ENCODE data around the gene MLLT11.

The MLLT11 gene, protein sequence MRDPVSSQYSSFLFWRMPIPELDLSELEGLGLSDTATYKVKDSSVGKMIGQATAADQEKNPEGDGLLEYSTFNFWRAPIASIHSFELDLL

DNA sequence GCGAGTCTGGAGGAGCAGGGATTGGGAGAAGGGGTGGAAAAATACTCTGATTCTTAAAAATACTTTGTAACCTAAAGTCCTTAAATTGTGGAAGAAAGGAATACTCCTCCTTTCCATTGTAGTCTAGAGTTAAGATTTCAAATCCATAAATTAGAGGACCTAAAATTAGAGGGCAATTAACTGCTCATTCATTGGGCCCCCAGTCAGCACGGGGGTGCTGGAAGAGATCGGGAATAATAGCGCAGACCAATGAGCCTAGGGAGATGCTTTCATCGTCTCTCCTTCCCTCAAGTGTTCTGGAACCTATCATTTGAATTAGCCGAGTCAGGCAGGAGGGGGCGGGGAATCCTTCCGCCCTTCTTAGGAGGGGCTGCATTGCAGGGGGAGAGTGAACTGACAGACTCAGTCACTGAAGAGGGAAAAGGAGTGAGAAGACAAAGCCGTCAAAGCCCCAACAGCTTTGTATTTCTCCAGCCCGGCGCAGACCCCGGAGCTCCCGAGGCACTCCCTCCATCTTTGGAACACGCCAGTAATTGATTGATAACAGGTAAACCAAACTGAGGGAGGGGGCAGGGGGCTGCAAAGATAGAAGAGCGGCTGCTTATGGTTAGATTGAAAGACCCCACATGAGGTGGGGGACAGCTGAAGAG, at the start of gene MLLT11:
MLLT11 (plus strand) TSS at position 391 of the 650 bp plus-strand sequence. CDS start 6,828 bp downstream, outside the sequence.
- DNase-seq (ENCODE audit: low read depth in 2 of 2, low spot score in 1 of 2): no peak

DNA sequence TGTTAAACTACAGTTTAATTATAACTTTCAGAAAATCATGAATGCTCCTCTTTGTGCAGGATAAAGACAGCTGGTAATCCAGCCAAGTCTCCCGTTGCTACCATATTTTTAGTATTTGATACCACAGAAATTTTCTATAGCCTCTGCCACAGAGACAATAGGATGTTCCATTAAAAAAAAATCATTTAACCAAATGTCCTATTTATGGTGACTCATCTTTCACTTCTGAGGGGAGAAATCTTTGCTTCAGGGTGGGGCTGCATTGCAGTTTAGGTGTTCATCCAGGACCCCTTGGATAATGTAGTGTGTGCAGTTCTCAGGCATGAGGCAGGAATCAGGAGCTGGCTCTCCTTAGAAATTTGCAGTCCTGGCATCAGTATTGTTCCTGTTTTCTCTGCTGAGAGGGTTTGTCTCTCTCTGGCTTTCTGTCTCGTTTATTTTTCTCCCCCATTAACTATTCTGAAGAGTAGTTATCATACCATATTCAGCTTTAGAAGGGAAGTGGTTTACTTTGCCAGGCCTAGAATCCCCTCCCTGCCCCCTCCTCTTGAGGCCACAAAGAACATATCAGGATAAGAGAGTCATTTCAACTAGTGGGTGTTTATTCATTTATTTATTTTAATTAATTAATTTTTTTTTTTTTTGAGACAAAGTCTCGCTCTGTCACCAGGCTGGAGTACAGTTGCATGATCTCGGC, 48.9 kb upstream of the MLLT11 start:
- no peak for DNase-seq (ENCODE audit: low read depth in 2 of 2, low spot score in 1 of 2)

DNA sequence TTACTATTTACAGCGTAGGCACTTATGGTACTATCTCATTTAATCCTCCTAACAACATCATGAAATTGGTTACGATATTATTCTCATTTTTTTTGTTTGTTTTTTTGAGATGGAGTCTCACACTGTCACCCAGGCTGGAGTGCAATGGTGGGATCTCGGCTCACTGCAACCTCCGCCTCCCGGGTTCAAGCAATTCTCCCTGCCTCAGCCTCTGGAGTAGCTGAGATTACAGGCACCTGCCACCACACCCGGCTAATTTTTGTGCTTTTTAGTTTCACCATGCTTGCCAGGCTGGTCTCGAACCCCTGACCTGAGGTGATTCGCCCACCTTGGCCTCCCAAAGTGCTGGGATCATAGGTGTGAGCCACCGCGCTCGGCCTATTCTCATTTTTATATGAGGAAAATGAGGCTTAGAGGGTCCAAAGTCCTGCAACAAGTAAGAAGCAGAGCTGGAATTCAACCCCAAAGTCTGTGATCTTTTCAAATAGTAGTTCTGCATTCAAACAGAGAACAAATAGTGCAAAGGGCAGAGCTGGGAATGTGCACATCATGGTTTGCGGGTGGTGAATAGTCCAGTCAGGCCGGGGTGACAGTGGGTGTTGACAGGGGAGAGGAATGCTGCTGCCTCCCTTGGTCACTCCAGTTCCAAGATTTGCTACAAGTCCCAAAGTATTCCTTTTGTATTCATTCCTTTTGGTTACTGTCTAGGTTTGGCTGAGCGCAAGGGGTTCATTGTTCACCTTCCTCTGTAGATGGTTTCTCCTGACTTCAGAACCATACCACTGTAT, 47.3 kb upstream of the MLLT11 start:
- DNase-seq (ENCODE audit: low read depth in 2 of 2, low spot score in 1 of 2): no peak

DNA sequence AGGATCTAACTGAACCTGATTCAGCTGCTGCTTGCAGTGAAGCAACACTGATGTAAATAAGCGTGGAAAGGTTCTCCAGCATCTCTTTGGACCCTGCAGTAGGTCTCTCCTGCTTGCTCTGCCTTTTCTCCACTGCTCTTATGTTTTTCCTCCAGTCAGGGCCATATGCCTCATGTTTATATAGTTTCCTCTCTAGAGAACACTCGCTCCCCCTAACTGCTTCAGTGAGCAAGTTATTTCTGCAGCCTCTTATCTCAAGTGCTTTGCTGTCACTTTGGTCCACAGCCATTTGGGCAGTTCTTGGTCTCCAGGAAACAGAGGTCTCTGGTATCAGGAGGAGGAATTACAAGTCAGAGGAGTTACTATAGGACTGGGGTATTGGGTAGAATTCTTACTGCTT, 46.7 kb upstream of the MLLT11 start:
- DNase-seq (ENCODE audit: low read depth in 2 of 2, low spot score in 1 of 2): no peak

DNA sequence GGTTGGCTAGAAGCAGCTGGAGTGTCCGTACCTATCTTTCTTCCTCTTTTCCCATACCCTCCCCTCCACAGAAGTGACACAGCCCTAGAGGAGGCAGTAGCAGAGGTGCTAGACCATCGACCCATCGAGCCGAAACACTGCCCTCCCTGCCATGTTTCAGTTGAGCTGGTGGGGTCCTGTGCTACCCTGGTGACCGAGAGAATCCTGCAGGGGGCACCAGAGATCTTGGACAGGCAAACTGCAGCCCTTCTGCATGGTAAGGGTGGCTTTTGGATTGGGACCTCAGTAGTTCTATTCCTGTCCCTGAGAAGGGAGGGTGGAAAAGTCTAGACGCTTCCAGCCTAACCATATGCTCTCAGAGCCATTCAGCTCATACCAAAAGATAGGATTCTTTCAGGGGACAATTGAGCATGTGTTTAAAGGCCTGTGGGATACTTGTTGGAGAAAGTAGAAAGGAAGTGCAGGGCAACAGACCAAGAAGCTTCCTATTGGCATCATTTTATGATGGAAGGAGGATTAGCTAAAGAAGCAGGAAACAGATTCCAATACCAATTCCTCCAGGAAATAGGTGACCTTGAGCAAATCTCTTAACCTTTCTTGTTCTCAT, 35.6 kb upstream of the MLLT11 start:
- peak; percentile 68 to 71 for DNase-seq (ENCODE audit: low read depth in 2 of 2, low spot score in 1 of 2)

DNA sequence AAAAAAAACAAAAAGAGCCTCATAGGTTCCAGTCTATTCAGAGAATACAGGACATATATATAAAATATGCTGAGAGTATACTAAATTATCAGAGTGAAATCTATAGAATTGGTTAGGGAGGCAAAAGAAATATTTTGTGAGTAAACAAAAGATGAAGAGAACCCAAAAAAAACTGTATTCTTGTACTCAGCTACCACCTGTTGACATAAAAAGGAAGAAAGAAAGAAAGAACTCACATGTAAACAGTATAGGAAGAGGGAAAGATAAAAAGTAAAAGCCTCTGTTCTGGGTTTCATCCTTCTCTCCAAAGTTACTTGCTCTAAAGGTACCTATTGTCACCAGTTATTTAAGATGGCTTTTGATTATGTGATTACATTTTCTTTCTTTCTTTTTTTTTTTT, 33.7 kb upstream of the MLLT11 start:
- no peak for DNase-seq (ENCODE audit: low read depth in 2 of 2, low spot score in 1 of 2)

DNA sequence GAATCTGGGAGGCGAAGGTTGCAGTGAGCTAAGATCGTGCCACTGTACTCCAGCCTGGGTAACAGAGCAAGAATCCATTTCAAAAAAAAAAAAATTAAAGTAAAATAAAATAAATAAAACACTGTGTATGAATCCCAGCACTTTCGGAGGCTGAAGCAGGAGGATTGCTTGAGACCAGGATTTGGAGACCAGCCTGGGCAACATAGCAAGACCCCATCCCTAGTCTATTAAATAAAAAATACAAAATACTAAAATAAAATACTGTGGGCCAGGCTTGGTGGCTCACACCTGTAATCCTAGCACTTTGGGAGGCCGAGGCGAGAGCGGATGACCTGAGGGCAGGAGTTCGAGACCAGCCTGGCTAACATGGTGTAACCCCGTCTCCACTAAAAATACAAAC, 28.0 kb upstream of the MLLT11 start:
- DNase-seq (ENCODE audit: low read depth in 2 of 2, low spot score in 1 of 2): no peak

DNA sequence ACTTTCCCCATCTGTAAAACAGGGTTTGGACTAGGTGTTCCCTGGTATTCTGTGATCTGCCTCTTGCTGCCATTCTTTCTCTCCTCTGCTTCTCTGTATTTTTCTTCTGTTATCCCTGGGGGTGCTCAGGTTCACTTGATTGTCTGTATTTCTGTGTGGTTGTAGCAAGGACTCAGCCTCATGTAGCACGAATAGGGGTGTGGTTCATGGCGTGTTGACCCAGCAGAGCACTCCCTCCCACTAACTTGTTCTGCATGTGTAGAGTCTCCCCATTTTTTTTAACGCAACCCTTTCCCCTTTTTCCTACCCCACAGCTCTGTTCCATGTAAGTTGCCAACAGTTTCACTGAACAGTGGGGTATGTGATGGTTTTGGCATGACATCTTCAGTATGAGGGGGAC, 25.0 kb upstream of the MLLT11 start:
- DNase-seq (ENCODE audit: low read depth in 2 of 2, low spot score in 1 of 2): no peak

DNA sequence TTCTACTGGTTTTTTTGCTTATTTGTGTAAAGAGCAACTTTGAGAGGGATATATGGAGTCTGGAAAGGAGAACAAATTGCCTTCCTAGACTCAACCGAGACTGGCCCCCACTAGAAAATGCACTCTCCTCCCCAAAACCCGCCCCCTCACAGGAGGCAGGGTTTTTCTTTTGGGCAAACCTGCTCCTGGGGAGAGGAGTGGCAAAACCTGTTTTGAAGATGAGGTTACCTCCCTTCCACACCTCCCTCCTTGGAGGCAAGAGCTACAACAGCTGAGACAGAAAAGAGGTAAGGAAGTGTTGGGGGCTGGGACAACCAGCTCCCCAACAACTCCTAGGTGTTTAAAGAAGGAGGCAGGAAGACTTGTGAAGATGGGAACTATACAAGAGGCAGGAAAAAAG, 23.8 kb upstream of the MLLT11 start, which contains the start of gene BNIPL:
BNIPL (plus strand) TSS at position 231 of the 400 bp plus-strand sequence; CDS start at position 371, 140 bp downstream.
- DNase-seq (ENCODE audit: low read depth in 2 of 2, low spot score in 1 of 2): no peak

DNA sequence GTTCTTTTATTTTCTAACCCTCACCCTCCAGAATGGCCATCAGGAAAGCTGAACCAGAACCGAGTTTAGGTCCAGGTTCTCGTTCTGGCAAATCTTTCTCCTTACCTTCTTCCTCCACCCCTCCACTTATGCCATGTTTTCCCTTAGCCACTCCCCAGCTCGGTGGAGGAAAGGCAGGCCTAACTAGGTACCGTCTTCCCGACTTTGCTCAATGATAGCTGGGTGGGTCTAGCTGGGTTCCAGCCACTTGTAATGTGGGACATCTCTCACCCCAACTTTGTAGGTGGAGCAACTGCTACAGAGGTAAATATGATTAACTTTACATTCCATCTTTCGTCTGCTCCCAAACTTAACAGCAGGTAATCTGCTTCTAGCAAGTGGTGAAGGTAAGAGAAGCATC, 23.2 kb upstream of the MLLT11 start:
- DNase-seq (ENCODE audit: low read depth in 2 of 2, low spot score in 1 of 2): no peak

DNA sequence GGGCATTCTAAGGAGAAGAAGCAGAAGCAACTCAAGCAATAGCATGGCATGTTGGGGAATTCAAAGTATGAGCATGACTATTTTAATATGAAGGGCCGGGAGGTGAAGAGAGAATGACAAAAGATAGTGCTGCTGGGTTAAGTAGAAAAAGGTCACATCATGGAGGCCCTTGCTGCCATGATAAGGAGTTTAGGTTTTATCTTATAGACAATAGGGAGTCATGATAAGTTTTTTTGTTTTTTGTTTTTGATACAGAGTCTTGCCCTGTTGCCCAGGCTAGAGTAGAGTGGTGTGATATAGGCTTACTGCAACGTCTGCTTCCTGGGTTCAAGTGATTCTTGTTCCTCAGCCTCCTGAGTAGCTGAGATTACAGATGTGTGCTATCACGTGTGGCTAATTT, 20.7 kb upstream of the MLLT11 start:
- DNase-seq (ENCODE audit: low read depth in 2 of 2, low spot score in 1 of 2): no peak

DNA sequence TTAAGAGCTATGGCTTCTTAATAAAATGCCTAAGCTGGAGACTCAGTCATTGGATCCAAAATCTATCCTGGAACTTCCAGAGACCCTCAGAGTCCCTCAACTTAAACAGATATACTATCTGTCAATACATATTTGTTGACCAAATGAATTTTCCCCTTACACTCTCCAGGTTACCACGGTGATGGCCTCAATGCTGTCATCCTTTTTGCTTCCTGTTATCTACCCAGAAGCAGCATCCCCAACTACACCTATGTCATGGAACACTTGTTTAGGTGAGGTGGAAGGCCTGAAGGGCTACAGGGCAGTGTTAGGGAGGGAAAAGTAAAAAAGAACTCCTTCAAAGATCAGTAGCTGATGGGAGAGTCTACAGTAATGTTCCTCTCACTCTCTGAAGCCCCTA, 17.0 kb upstream of the MLLT11 start:
- DNase-seq (ENCODE audit: low read depth in 2 of 2, low spot score in 1 of 2): no peak

DNA sequence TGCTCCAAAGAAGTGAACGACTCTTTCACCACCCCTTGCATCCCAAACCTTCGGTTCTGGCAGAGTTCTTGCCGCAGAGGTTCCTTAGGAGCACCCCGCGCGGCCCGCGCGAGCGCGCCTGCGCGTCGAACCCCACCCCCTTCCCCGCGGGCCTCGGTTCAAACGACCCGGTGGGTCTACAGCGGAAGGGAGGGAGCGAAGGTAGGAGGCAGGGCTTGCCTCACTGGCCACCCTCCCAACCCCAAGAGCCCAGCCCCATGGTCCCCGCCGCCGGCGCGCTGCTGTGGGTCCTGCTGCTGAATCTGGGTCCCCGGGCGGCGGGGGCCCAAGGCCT, 12.6 kb upstream of the MLLT11 start, which contains the start of gene C1orf56:
C1orf56 (plus strand) TSS at position 161 of the 334 bp plus-strand sequence; CDS start at position 258, 97 bp downstream.
- no peak for DNase-seq (ENCODE audit: low read depth in 2 of 2, low spot score in 1 of 2)

DNA sequence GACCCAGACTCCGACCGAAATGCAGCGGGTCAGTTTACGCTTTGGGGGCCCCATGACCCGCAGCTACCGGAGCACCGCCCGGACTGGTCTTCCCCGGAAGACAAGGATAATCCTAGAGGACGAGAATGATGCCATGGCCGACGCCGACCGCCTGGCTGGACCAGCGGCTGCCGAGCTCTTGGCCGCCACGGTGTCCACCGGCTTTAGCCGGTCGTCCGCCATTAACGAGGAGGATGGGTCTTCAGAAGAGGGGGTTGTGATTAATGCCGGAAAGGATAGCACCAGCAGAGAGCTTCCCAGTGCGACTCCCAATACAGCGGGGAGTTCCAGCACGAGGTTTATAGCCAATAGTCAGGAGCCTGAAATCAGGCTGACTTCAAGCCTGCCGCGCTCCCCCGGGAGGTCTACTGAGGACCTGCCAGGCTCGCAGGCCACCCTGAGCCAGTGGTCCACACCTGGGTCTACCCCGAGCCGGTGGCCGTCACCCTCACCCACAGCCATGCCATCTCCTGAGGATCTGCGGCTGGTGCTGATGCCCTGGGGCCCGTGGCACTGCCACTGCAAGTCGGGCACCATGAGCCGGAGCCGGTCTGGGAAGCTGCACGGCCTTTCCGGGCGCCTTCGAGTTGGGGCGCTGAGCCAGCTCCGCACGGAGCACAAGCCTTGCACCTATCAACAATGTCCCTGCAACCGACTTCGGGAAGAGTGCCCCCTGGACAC, 12.1 kb upstream of the MLLT11 start:
- DNase-seq (ENCODE audit: low read depth in 2 of 2, low spot score in 1 of 2): no peak

DNA sequence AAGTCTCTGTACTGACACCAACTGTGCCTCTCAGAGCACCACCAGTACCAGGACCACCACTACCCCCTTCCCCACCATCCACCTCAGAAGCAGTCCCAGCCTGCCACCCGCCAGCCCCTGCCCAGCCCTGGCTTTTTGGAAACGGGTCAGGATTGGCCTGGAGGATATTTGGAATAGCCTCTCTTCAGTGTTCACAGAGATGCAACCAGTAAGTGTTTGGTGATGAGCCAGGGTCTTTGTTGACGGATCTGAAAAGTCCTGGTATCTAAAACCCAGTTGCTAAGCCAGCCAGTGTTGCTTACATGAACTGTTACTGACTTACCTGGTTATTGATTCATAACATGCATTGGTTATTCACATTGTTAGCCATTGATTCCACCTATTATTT, 11.6 kb upstream of the MLLT11 start:
- DNase-seq (ENCODE audit: low read depth in 2 of 2, low spot score in 1 of 2): no peak

DNA sequence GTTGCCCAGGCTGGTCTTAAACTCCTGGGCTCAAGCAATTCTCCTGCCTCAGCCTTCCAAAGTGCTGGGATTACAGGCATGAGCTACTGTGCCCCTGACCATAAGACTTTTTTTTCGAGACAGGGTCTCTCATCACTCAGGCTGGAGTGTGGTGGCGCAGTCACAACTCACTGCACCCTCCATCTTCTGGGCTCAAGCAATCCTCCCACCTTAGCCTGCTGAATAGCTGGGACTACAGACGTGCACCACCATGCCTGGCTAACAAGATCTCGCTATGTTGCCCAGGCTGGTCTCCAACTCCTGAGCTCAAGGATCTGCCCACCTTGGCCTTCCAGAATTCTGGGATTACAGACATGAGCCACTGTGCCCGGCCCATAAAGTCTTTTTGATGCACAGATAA, 10.7 kb upstream of the MLLT11 start:
- no peak for DNase-seq (ENCODE audit: low read depth in 2 of 2, low spot score in 1 of 2)

DNA sequence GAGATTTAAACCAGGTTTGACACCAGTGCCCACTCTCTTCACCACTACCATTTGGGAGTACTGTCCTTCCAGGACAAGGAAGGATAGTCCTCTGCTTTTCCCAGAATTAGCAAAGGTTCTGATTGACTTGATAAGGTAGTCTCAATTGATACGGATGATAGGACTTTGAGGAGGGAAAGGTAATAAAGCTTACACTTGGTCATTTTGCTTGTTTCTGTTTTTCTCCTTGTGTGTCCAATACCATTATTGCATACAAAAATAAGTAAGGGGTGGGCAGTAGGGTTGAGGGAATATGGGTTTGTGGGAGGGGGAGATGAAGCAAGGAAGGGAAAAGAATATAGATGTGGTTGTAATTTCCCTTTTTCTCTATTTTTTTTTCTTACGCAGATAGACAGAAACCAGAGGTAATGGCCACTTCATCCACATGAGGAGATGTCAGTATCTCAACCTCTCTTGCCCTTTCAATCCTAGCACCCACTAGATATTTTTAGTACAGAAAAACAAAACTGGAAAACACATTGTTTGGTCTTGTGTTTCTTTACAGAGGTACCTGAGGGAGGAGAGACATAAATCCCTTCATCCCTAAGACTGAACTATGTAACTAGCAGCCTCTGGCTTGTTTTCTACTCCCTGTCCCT, 10.0 kb upstream of the MLLT11 start:
- no peak for DNase-seq (ENCODE audit: low read depth in 2 of 2, low spot score in 1 of 2)

DNA sequence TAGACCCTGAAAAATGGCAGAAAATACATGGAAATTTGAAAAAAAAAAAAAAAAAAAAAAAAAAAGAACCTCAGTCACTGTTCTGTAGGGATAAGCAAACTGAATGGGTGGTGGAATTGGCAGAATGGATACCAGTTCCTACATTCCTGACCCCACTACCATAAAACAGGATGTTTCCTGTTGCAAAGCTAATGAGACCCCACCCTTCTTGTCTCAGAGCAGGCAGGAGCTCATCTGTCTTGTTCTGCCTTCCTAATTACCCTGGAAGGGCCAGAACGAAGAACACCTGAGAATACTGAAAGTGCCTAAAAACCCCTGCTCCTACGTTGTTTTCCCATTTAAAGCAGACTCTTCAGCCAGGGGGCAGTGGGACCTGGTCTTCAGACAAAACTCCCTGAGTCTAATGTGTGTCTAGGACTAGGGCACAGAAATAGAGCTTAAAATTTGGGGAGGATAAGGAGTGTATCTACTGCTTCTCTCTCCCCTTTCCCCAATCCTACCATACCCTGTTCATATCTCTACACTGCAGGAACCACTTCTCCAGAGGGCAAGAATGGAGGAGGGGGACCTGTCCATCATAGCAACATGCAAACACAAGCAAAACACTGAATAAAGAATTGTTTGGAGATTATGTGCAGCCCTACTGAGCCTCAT, 8.7 kb upstream of the MLLT11 start:
- DNase-seq (ENCODE audit: low read depth in 2 of 2, low spot score in 1 of 2): no peak

DNA sequence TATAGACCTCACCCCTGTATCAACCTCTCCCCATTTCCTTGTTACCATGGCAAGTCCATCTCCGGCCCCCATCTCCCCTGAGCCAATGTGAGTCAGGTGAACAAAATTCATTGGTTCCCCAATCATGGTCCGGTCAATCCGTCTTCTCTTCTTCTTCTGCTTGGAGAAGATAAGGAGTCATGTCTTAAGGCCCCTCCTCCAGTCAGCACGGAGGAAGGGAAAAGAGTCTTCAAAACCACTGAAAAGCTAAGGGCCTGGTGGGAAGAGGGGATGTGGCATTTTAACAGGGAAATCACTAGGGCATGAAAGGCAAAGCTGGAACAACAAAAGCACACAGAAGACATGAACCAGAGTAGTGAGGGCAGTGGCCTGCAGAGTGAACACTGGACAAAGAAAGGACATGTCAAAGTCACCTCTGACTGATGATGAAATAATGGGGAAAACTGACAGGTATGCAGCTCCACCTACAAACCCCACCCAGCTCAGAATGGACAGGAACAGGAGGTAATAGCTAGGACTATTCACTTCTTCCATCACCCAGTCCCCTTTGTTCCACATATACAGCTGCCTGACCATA, 5.1 kb upstream of the MLLT11 start:
- DNase-seq (ENCODE audit: low read depth in 2 of 2, low spot score in 1 of 2): no peak
